Subcutaneous abdominal adipose tissue (tissue), 5 donors: ENCODE results near the gene CXCL8.
A peak's percentile ranks its signal among the peaks of the same experiment; 100 is the strongest.

ENCODE experiments used
- H3K27ac ChIP-seq: one replicate; pipeline ENCODE4 v1.7.0; 2013; ENCODE audit warnings: low read depth, mild to moderate bottlenecking, inconsistent platforms, low read length, moderate library complexity
- H3K27me3 ChIP-seq, 5 donors: one replicate each; pipeline ENCODE4 v1.7.0; 2013; ENCODE audit warnings: low read length in 5 of 5, inconsistent platforms in 1 of 5; ENCODE audit not compliant: control insufficient read depth in 5 of 5, insufficient read depth in 4 of 5
- H3K36me3 ChIP-seq, 5 donors: one replicate each; pipeline ENCODE4 v1.7.0; 2013; ENCODE audit warnings: low read length in 5 of 5; ENCODE audit not compliant: control insufficient read depth in 5 of 5, insufficient read depth in 5 of 5
- H3K4me1 ChIP-seq, 5 donors: one replicate each; pipeline ENCODE4 v1.7.0; 2013; ENCODE audit warnings: low read length in 5 of 5, mild to moderate bottlenecking in 3 of 5, moderate library complexity in 1 of 5; ENCODE audit not compliant: control insufficient read depth in 5 of 5, insufficient read depth in 5 of 5
- H3K4me3 ChIP-seq, 5 donors: one replicate each; pipeline ENCODE4 v1.7.0; 2013; ENCODE audit warnings: low read length in 5 of 5, low read depth in 1 of 5
- H3K9ac ChIP-seq, 5 donors: one replicate each; pipeline ENCODE4 v1.7.0; 2013; ENCODE audit warnings: low read length in 5 of 5, mild to moderate bottlenecking in 4 of 5, moderate library complexity in 3 of 5
- H3K9me3 ChIP-seq, 5 donors: one replicate each; pipeline ENCODE4 v1.7.0; 2013; ENCODE audit warnings: low read length in 5 of 5; ENCODE audit not compliant: control insufficient read depth in 5 of 5
- donor health status: healthy.
- donor health status: healthy.
- donor health status: healthy.
- donor health status: healthy.
- donor health status: healthy.

CXCL8 gene

GRCh38 chr4:73714647-73715046 lies 25.7 kb upstream of the CXCL8 start:
- Histone ChIP-seq H3K4me3 (no peak overlapping the region), H3K4me1 (no peaks in the 10 kb centered on the region), H3K27me3 (no peaks in the 10 kb centered on the region), H3K9ac (no peak overlapping the region), H3K27ac (no peak overlapping the region), H3K9me3 (no peaks in the 10 kb centered on the region), H3K36me3 (no peaks in the 10 kb centered on the region)

GRCh38 chr4:73715659-73716058 lies 24.7 kb upstream of the CXCL8 start:
- H3K9ac ChIP-seq, result no peak overlapping the region
- H3K9me3 ChIP-seq, result no peaks in the 10 kb centered on the region
- H3K27me3 ChIP-seq, result no peaks in the 10 kb centered on the region
- H3K4me3 ChIP-seq, result no peak overlapping the region
- H3K27ac ChIP-seq, result no peak overlapping the region
- H3K4me1 ChIP-seq, result no peaks in the 10 kb centered on the region
- H3K36me3 ChIP-seq, result no peaks in the 10 kb centered on the region

GRCh38 chr4:73718375-73719373 lies 21.7 kb upstream of the CXCL8 start:
- Histone ChIP-seq H3K9ac (no peak overlapping the region), H3K27me3 (no peaks in the 10 kb centered on the region), H3K27ac (no peak overlapping the region), H3K36me3 (no peaks in the 10 kb centered on the region), H3K9me3 (no peaks in the 10 kb centered on the region), H3K4me1 (peaks cover 0 to 5% (median 0%) of the 10 kb centered on the region in 5 donors), H3K4me3 (no peak overlapping the region)

GRCh38 chr4:73721435-73721834 lies 18.9 kb upstream of the CXCL8 start:
- Histone ChIP-seq H3K4me3 (no peak overlapping the region), H3K9ac (no peak overlapping the region), H3K9me3 (no peaks in the 10 kb centered on the region), H3K27me3 (no peaks in the 10 kb centered on the region), H3K4me1 (peaks cover 0 to 5% (median 0%) of the 10 kb centered on the region in 5 donors), H3K27ac (peak overlapping the region; percentile 24), H3K36me3 (no peaks in the 10 kb centered on the region)

GRCh38 chr4:73721909-73722308 lies 18.5 kb upstream of the CXCL8 start:
- no peaks in the 10 kb centered on the region for H3K27me3 ChIP-seq
- no peaks in the 10 kb centered on the region for H3K9me3 ChIP-seq
- no peak overlapping the region for H3K4me3 ChIP-seq
- H3K36me3 ChIP-seq, result no peaks in the 10 kb centered on the region
- peak overlapping the region; percentile 12 for H3K27ac ChIP-seq
- no peak overlapping the region for H3K9ac ChIP-seq
- peaks cover 0 to 5% (median 0%) of the 10 kb centered on the region in 5 donors for H3K4me1 ChIP-seq

- no peaks in the 10 kb centered on the region for H3K36me3 ChIP-seq
- H3K9me3 ChIP-seq, result no peaks in the 10 kb centered on the region
- H3K4me1 ChIP-seq, result peaks cover 0 to 9% (median 0%) of the 10 kb centered on the region in 5 donors
- H3K4me3 ChIP-seq, result no peak overlapping the region
- H3K27ac ChIP-seq, result no peak overlapping the region
- no peaks in the 10 kb centered on the region for H3K27me3 ChIP-seq
- H3K9ac ChIP-seq, result no peak overlapping the region
These were observed 17.3 kb upstream of the CXCL8 start for GRCh38 chr4:73723023-73723422.

GRCh38 chr4:73723928-73724327 lies 16.4 kb upstream of the CXCL8 start:
- no peaks in the 10 kb centered on the region for H3K9me3 ChIP-seq
- H3K27me3 ChIP-seq, result no peaks in the 10 kb centered on the region
- no peak overlapping the region for H3K27ac ChIP-seq
- peaks cover 0 to 11% (median 0%) of the 10 kb centered on the region in 5 donors for H3K4me1 ChIP-seq
- no peak overlapping the region for H3K9ac ChIP-seq
- H3K36me3 ChIP-seq, result no peaks in the 10 kb centered on the region
- no peak overlapping the region for H3K4me3 ChIP-seq

- H3K9me3 ChIP-seq, result no peaks in the 10 kb centered on the region
- H3K27ac ChIP-seq, result no peak overlapping the region
- H3K36me3 ChIP-seq, result no peaks in the 10 kb centered on the region
- no peak overlapping the region for H3K4me3 ChIP-seq
- no peak overlapping the region for H3K9ac ChIP-seq
- peaks cover 0 to 11% (median 0%) of the 10 kb centered on the region in 5 donors for H3K4me1 ChIP-seq
- H3K27me3 ChIP-seq, result no peaks in the 10 kb centered on the region
These were observed 14.9 kb upstream of the CXCL8 start for GRCh38 chr4:73725510-73725909.

GRCh38 chr4:73725985-73726384 lies 14.4 kb upstream of the CXCL8 start:
- Histone ChIP-seq H3K36me3 (no peaks in the 10 kb centered on the region), H3K9ac (no peak overlapping the region), H3K4me1 (peaks cover 0 to 11% (median 0%) of the 10 kb centered on the region in 5 donors), H3K27me3 (no peaks in the 10 kb centered on the region), H3K4me3 (no peak overlapping the region), H3K9me3 (no peaks in the 10 kb centered on the region), H3K27ac (no peak overlapping the region)

GRCh38 chr4:73727685-73728084 lies 12.7 kb upstream of the CXCL8 start:
- H3K4me1 ChIP-seq, result peaks cover 0 to 15% (median 13%) of the 10 kb centered on the region in 5 donors
- no peaks in the 10 kb centered on the region for H3K36me3 ChIP-seq
- no peaks in the 10 kb centered on the region for H3K9me3 ChIP-seq
- H3K27ac ChIP-seq, result no peak overlapping the region
- H3K9ac ChIP-seq, result no peak overlapping the region
- no peak overlapping the region for H3K4me3 ChIP-seq
- H3K27me3 ChIP-seq, result no peaks in the 10 kb centered on the region
